ENCODE results near the gene CDK10. TPM values are rescaled to one million over a fixed set of nuclear protein-coding genes. Genes with fewer than 3 reads are reported as not detected.

Gene CDK10
- total RNA-seq, 1 donor from 2014 or later = 21.9 TPM

- intact Hi-C loops (cut with DNase I) = no loop called here
- DNase-seq (ENCODE audit: missing footprints) (no peak), ATAC-seq (no peak)
Measured at GRCh38 chr16:89742948-89743347, 56.5 kb downstream of the CDK10 start.

DNA sequence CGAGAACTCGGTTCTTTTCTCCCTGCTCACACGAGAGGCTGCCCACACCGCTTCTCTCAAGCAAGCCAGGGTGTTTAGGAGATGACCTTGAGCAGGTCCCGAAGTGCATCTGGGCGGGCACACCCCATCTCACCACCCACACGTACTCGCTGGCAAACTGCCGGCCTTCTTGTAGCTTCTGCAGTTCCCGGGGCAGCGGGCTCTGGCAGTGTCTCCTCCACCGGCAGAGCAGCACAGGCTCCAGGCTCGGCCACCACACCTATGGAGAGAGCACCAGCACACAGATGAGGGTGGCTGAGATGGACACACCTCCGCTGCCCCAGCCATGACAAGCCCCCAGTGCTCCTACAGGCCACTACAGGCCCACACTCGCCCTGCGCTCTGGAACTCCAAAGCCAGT is 58.3 kb downstream of the CDK10 start:
- DNase-seq (ENCODE audit: missing footprints) (peak; percentile 64), ATAC-seq (no peak)
- intact Hi-C loops (cut with DNase I) = no loop called here

Other genes with a start within 250 kb of the CDK10 start
- 64.9 TPM for gene ANKRD11, start 196.1 kb upstream of the CDK10 start, total RNA-seq
- 96.1 TPM for gene SPG7, start 178.3 kb upstream of the CDK10 start, total RNA-seq
- 1,162 TPM for gene RPL13, start 126.0 kb upstream of the CDK10 start, total RNA-seq
- not detected for gene CPNE7, start 110.9 kb upstream of the CDK10 start, total RNA-seq
- gene DPEP1, start 73.0 kb upstream of the CDK10 start, total RNA-seq = not detected
- 40.6 TPM for gene CHMP1A, start 29.0 kb upstream of the CDK10 start, total RNA-seq
- gene SPATA33, start 28.9 kb upstream of the CDK10 start, total RNA-seq = 1.6 TPM
- 3.4 TPM for gene SPATA2L, start 15.0 kb downstream of the CDK10 start, total RNA-seq
- gene VPS9D1, start 34.2 kb downstream of the CDK10 start, total RNA-seq = 11.1 TPM
- 10.6 TPM for gene ZNF276, start 34.8 kb downstream of the CDK10 start, total RNA-seq
- 2.8 TPM for gene FANCA, start 130.0 kb downstream of the CDK10 start, total RNA-seq
- gene SPIRE2, start 141.8 kb downstream of the CDK10 start, total RNA-seq = 0.54 TPM
- 82.2 TPM for gene TCF25, start 186.9 kb downstream of the CDK10 start, total RNA-seq
- 1.5 TPM for gene MC1R, start 232.2 kb downstream of the CDK10 start, total RNA-seq
- 2.8 TPM for gene TUBB3, start 236.7 kb downstream of the CDK10 start, total RNA-seq

Data from Right ventricle myocardium inferior (tissue), 1 donor.